NB4 (cell line): ENCODE results near the gene PEX5.

ENCODE experiments used
- CTCF ChIP-seq: IDR thresholded peaks from one replicate; pipeline ENCODE4 v1.5.1; 2012; ENCODE audit warnings: low read depth, low read length
- MAX ChIP-seq: IDR thresholded peaks from 2 replicates; pipeline ENCODE4 v1.6.1; 2011; ENCODE audit warnings: low read depth, low read length
- MYC ChIP-seq: IDR thresholded peaks from 2 replicates; pipeline ENCODE4 v1.6.1; 2011; ENCODE audit warnings: low read depth, low read length
- POLR2A ChIP-seq: IDR thresholded peaks from 2 replicates; pipeline ENCODE4 v1.6.1; 2011; ENCODE audit warnings: mild to moderate bottlenecking; ENCODE audit not compliant: insufficient read length; ENCODE audit errors: extremely low read depth

- TF ChIP-seq CTCF (no peak), MAX (no peak), POLR2A (no peak), MYC (no peak)
These were observed 28.1 kb downstream of the PEX5 start for GRCh38 chr12:7217475-7218069.
